ENCODE data around the gene P2RY2.

Gene P2RY2

DNA sequence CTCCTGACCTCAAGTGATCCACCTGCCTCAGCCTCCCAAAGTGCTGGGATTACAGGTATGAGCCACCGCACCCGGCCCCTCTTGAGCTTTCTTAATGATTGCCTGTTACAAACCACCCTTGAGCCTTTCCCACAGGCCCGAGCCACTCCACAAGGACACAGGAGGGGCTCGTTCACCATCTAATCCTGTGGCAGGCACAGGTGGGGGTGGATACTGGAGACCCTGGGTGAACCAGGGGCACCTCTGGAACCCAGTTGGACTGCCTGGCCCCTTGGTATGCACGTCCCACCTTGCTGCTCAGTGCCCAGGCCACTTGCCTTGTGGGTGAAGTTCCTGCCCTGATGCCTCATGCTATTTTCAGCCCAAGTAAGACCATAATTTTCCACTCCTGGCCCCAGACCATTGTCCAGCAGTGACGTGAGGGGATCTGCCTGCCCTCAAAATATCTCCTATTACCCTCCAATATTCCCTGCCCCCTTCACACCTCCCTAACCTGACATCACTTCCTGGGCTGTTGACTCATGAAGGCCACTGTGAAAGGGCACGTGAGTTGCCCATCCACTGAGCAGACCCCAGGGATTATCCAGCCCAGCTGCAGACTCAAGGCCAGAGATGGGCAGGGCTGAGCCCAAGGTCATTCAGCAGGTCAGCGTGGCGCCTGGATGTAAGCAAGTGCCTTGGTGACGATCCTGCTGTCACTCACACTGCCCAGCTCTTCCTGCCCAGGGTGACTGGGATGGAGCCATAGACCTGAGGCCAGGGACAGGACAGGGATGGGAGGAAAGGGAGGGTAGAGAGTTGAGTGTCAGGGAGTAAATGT lies 19.6 kb downstream of the P2RY2 start:
- peak; percentile 8 for DNase-seq (ENCODE audit: low read depth, low spot score)
- no peak for TF ChIP-seq CTCF (IDR thresholded peaks at IDR 0.05; ENCODE audit: low read depth, low read length)

GRCh38 chr11:73239111-73239521 lies 21.0 kb downstream of the P2RY2 start:
- H3K4me3 ChIP-seq (ENCODE audit: low read depth, low read length): no peak overlapping the region
- in situ Hi-C loops (cut with HindIII; ENCODE audit: low sequenced_read_pairs): no loop called here

More for the DNA sequence above, 19.6 kb downstream of the P2RY2 start:
- in situ Hi-C loops (cut with HindIII; ENCODE audit: low sequenced_read_pairs): no loop called here
- H3K4me3 ChIP-seq (ENCODE audit: low read depth, low read length): no peak overlapping the region

DNA sequence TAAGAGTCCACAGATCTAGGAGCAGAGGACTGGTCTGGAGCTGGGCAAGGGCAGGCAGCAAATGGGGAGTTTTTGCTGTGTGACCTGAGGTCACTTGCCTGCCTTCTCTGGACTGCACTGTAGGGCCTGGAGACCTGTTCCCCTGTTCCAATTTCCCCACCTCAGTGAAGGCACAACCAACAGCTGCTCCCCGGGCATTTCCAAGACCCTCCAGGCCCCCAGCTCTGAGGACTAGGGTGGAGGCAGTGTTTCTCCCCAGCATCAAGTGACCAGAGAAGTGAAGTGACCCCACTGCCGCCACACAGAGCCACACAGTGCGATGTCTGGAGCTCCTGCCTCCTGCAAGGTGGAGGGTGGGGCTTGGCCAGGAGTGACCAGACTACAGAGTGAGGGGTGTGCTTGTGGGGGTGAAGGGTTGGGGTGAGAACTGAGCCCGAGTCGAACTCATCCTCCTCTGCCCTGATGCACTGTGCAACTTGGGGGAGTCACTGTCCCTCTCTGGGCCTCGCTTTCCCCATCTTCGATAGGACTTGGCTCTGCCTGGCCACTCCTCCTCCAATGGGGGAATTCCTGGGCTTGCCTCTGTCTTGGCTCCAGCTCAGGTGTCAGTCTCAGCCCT lies 21.6 kb downstream of the P2RY2 start:
- no peak for TF ChIP-seq CTCF (IDR thresholded peaks at IDR 0.05; ENCODE audit: low read depth, low read length)
- DNase-seq (ENCODE audit: low read depth, low spot score): no peak
- no peak overlapping the region for H3K4me3 ChIP-seq (ENCODE audit: low read depth, low read length)
- in situ Hi-C loops (cut with HindIII; ENCODE audit: low sequenced_read_pairs): no loop called here

More at GRCh38 chr11:73239111-73239521, 21.0 kb downstream of the P2RY2 start:
- no peak for DNase-seq (ENCODE audit: low read depth, low spot score)
- TF ChIP-seq CTCF (IDR thresholded peaks at IDR 0.05; ENCODE audit: low read depth, low read length): no peak

- no peak for DNase-seq (ENCODE audit: low read depth, low spot score)
- no peak for TF ChIP-seq CTCF (IDR thresholded peaks at IDR 0.05; ENCODE audit: low read depth, low read length)
- no peak overlapping the region for H3K4me3 ChIP-seq (ENCODE audit: low read depth, low read length)
- in situ Hi-C loops (cut with HindIII; ENCODE audit: low sequenced_read_pairs): no loop called here
These were observed 22.2 kb downstream of the P2RY2 start for GRCh38 chr11:73240190-73240781.

- no peak overlapping the region for H3K4me3 ChIP-seq (ENCODE audit: low read depth, low read length)
- in situ Hi-C loops (cut with HindIII; ENCODE audit: low sequenced_read_pairs): no loop called here
- TF ChIP-seq CTCF (IDR thresholded peaks at IDR 0.05; ENCODE audit: low read depth, low read length): no peak
- DNase-seq (ENCODE audit: low read depth, low spot score): no peak
These were observed 23.2 kb downstream of the P2RY2 start for GRCh38 chr11:73241300-73241699.

GRCh38 chr11:73242251-73243092 lies 24.4 kb downstream of the P2RY2 start:
- DNase-seq (ENCODE audit: low read depth, low spot score): peak; percentile 70
- in situ Hi-C loops (cut with HindIII; ENCODE audit: low sequenced_read_pairs): no loop called here
- peak overlapping the region; percentile 19 for H3K4me3 ChIP-seq (ENCODE audit: low read depth, low read length)
- TF ChIP-seq CTCF (IDR thresholded peaks at IDR 0.05; ENCODE audit: low read depth, low read length): peak; percentile 98
